Kidney tubule cell (primary cell): ENCODE measurements around the gene SLBP.

Source experiments
- DNase-seq: peaks from one replicate; pipeline ENCODE4 v3.0.0-alpha.2; 2018; ENCODE audit warnings: low spot score

SLBP gene

GRCh38 chr4:1712216-1713002 is at the start of gene SLBP:
TSS of gene SLBP (minus strand) at chr4:1712319. CDS start at chr4:1712188, 131 bp downstream.
- DNase-seq, result peak; percentile 97

DNA sequence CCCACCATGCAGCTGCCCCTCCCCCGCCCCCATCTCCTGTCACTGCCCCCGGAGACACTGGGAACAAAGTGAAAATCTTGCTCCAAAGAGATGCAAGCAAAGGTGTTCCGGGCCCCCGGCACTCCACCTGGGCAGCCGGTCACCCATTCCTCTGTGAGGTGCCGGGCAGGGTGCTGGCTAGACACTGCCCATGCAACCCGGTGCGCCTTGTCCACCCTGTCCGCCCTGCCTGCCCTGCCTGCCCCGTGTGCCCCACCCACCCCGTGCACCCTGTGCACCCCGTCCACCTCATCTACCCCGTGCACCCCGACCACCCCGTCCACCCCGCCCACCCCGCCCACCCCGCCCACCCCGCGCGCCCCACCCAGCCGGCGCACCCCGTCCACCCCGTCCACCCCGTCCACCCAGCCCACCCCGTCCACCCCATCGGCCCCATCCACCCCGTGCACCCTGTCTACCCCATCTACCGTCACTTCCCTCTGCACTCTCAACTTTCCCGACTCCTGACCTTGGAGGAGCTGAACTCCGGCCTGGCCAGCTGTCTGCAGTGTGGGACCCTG is 49.1 kb upstream of the SLBP start:
- no peak for DNase-seq

DNA sequence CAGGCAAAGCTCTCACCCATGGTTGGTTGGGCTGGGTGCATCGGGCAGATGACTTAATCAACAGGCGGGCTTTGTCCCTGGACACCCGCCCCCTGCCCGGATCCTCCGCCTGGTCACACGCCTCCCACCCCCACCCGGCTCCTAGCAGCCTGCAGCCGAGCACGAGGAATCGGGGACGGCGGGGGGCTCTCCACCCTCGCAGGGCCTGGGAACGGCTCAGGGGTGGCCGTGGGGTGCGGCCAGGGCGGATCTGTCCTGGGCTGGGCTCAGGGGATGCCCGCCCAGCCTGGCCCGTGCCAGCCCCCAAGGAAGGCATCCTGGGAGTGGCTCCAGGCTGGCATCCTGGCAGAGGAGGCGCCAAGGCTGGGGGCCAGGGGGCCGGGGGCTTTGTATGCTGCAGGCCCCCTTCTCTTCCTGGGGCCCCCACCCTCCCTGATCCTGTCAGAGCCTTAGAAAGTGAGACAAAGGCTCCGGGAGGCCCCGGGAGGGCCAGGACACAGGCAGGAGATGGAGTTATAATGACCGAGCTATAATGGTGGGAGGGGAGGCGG is 48.5 kb upstream of the SLBP start:
- no peak for DNase-seq

DNA sequence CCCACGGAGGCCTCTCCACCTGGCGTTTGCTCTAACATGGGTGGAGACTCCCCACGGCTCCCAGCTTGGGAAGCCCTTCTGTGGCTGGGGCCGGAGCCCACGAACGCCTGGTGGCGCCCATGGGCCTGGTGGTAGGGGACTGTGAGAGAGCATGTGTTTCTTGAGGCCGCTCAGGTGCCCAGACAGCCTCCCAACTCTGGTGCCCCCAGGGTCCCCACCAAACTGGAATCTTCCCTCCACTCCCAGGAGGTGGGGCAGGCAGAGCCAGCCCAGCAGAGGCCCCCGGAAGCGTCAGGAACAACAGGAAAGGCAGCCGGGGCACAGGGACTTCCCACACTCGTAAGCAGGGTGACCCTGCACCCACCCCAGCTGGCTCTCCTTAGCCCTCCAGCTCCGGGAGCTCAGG is 47.7 kb upstream of the SLBP start:
- DNase-seq, result no peak

GRCh38 chr4:1759170-1759817 is 47.2 kb upstream of the SLBP start:
- DNase-seq, result no peak

- DNase-seq, result no peak
Measured at GRCh38 chr4:1758306-1759121, 46.4 kb upstream of the SLBP start.

DNA sequence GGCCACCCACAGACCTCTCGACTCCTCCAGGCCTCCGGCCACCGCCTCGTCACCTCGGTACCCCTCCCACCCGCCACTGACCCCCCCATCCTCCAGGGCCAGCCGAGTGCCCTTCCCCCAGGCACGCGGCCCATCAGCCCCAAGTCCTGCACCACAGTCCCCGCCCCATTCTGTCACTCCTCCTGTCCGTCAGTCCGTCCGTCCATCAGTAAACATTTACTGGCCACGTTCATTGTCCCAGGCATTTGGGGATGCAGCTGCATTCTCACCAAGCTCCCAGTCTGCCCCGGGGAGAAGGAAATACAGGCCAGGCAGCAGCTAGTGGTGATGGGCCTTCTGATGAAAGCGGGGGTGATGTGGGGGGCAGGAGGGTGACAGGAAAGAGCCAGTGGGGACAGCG is 45.7 kb upstream of the SLBP start:
- DNase-seq, result no peak

DNA sequence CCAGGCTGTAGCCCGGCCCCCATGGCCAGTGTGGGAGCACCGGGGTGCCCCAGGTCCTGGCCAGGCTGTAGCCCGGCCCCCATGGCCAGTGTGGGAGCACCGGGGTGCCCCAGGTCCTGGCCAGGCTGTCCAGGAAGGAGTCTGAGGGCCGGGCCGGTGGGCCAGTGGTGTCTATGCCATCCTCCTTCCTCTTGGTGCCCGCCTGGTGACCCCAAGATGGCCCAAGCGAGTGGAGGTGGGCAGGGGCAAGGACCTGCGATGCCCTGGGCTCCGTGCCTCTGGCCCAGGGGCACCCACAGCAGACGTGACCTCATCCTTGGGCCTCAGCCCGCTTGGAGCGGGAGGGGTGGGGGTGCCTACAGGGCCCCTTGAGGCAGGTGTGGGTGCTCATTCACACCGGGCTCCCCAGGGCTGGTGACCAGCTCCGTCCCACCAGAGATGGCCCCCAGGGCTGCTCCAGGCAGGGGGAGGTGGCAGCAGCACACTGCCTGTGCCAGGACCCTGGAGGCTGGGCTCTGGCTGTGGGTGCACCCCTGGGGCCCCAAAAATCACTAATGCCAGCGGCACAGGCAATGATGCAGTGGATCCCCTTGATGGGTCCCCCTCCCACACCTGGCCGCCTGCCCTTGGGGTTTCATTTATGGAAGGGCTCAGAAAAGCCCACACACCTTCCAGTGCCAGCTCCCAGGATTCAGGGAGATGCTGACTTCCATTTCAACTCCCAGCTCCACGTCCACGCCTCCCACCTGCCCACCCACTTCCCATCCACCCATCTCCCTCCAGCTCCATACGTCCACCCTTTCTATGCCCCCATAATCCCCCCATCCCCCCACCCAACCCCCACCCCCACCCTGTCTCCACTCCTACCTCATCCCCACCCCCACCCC is 45.0 kb upstream of the SLBP start:
- DNase-seq, result no peak

- no peak for DNase-seq
Measured at GRCh38 chr4:1756079-1756478, 44.0 kb upstream of the SLBP start.

- no peak for DNase-seq
Measured at GRCh38 chr4:1755297-1755696, 43.2 kb upstream of the SLBP start.

DNA sequence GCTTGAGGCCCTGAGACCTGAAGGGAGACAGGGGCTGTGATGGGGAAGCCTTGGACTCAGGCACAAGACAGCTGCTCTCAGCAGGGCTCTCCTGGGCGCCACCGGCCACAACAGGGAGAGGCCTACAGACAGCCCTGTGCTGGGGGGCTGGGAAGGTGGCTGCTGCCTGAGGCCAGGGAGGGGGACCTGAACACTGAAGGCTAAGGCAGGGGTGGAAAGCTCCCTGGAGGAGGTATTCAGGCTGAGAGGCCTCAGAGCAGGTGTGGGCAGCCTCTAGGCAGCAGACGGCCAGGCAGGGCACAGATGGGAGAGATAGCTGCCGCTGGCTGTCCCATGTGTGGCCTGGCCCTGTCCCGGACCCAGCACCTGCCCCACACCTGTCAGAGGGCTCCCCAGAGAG is 42.2 kb upstream of the SLBP start:
- no peak for DNase-seq

DNA sequence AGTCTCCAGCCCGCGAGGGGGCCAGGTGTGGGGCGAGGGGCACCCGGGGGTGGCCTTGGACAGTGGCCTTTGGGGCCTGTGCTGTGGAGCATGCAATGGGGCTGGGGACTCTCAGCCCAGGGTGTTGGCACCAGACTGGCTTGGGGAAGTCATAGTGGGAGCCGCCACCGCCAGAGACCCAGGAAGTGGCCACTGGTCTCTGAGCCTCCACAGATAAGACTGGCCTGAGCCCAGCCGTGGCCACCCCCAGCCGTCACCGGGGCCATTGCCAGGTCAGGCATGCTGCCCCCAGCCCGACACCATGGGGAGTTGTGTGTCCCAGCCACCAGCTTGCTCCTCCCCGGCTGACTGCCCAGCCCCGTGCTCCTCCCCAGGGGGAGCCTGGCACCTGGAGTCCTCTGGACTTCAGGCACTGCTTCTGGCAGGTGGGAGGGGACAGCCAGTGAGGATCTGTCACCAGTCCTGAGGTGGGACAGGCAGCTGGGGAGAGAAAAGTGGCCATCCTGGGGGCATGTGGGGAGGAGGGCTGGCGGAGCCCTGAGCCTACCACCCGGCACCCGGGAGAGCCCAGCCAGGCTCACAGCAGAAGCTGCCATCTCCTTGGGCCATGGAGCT is 41.7 kb upstream of the SLBP start:
- no peak for DNase-seq

- DNase-seq, result no peak
Measured at GRCh38 chr4:1753294-1753696, 41.2 kb upstream of the SLBP start.

DNA sequence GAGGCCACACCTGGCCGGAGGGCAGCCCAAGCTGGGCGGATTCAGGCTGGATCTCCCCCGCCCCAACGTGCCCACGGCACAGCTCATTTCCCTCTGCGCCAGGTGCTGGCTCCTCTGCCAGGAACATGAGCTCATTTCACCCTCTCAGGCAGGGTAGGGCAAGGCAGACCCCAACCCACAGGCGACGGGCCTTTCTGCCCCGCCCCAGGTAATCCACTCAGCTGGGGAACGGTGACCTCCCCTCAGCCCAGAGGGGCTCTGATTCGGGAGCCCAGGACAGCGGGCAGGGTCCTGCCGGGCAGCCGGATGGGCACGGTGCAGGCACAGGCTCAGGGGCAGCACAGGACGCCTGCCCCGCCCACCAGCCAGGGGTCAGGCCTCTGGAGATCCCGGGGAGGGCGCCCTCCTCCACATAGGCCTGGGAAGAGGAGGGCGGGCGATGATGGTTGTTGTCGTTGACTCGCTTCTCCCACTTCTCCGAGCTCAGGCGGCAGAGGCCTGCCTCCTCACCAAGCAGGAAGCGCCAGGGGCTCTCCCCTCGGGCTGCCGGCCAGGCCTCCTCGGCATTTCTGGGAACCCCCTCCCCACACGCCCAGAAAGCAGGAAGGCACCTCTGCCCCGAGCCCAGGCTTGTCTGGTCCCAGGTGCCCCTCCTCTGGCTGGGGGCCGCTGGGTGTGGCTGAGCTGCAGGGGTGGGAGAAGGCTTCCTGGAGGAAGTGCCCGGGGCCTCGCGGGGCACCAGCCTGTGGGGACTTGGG is 40.3 kb upstream of the SLBP start:
- peak; percentile 27 for DNase-seq

DNA sequence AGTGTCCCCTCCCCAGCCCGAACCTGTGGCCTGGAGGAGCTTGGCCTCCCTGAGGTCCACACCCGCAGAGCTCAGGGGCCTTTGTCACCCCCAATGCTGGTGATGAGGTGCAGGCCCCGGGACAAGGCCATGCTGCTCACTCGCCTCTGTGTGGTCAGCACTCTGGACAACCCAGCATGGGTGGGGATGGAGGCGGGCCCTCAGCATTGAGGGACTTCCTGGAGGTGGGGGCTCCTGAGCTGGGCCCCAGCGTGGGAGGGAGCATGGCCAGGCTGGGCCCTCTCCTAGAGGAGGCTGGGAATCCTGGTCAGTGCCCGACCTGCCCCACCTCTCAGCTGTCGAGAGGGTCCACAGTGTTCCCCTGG is 39.8 kb upstream of the SLBP start:
- no peak for DNase-seq

GRCh38 chr4:1751155-1751918 is 39.2 kb upstream of the SLBP start:
- no peak for DNase-seq

GRCh38 chr4:1750381-1751154 is 38.4 kb upstream of the SLBP start:
- no peak for DNase-seq

GRCh38 chr4:1749826-1750225 is 37.7 kb upstream of the SLBP start:
- DNase-seq, result no peak

GRCh38 chr4:1749370-1749769 is 37.3 kb upstream of the SLBP start:
- DNase-seq, result no peak
